ENCODE measurements around the gene AP2M1. TPM values are rescaled to one million over a fixed set of nuclear protein-coding genes. Genes with fewer than 3 reads are reported as not detected.

AP2M1 gene
- polyA plus RNA-seq, 1 of the 3 experiments (the other 2 are of a cell fraction) = 759 TPM

GRCh38 chr3:184154885-184155643, 19.6 kb upstream of the AP2M1 start, which contains the start of gene DVL3 (continued):
- TF ChIP-seq, protein P1, sequence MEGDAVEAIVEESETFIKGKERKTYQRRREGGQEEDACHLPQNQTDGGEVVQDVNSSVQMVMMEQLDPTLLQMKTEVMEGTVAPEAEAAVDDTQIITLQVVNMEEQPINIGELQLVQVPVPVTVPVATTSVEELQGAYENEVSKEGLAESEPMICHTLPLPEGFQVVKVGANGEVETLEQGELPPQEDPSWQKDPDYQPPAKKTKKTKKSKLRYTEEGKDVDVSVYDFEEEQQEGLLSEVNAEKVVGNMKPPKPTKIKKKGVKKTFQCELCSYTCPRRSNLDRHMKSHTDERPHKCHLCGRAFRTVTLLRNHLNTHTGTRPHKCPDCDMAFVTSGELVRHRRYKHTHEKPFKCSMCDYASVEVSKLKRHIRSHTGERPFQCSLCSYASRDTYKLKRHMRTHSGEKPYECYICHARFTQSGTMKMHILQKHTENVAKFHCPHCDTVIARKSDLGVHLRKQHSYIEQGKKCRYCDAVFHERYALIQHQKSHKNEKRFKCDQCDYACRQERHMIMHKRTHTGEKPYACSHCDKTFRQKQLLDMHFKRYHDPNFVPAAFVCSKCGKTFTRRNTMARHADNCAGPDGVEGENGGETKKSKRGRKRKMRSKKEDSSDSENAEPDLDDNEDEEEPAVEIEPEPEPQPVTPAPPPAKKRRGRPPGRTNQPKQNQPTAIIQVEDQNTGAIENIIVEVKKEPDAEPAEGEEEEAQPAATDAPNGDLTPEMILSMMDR (IDR thresholded peaks at IDR 0.05) = no peak
- no peak for TF ChIP-seq TEAD4 (IDR thresholded peaks at IDR 0.05; ENCODE audit: borderline replicate concordance, insufficient read depth)

DNA sequence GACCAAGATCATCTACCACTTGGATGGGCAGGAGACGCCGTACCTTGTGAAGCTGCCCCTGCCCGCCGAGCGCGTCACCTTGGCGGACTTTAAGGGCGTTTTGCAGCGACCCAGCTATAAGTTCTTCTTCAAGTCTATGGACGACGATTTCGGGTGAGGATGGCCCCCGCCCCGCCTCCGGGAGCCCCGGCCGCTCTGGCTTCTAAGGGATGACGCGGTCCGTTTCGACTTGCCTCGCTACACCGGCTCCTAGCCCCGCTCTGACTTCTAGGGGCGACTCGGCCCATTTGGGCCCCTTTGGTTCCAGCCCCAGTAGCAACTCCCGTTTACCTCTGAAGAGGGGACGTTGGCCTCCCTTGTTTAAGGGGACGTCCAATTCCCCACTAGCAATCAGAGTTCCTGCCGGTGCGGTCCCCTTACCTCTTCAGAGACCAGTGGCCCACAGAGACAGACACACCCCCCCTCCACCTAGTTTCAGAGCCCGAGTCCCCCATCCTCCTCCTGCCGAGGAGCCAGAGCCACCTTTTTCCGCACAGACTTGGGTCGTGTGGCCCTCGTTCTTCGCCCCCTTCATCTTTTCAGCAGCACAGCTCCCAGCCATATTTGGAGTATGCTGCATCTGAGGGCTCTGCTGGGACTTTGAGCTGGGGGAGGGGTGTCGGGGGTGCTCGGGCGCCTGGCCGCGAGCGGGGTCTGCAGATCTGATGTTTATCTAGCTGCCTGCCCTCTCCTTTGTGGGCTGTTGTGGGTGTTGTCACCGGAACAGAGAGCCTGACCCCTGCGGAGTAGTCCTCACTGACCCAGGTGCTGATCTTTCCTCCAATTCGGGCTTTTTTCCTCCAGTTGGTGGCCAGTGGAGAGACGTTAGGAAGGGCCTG, 18.8 kb upstream of the AP2M1 start:
- H3K36me3 ChIP-seq (replicated peaks in 1 of 2; ENCODE audit: control insufficient read depth in 1 of 2, insufficient read depth in 2 of 2, low read length in 1 of 2) = peaks cover 0 to 7% of the 10 kb centered on the region in 2 experiments
- peak overlapping the region; percentile 53; the same call in 1 of the 2 replicates for H2AFZ ChIP-seq (ENCODE audit: low read depth)
- H3K9me3 ChIP-seq = no peaks in the 10 kb centered on the region
- CTCF ChIA-PET = interaction anchor here (0.7 to 2.4 kb wide), 7 partner anchors 11 to 94 kb away, joined by 3 to 15 read pairs (median 4); partner anchors contain the start of genes AP2M1, EEF1AKMT4 and EIF2B5
- no peaks in the 10 kb centered on the region for H3K9me2 ChIP-seq
- H4K20me1 ChIP-seq (ENCODE audit: insufficient read depth) = peaks cover 40% of the 10 kb centered on the region
- WGBS (ENCODE audit: low lambda C conversion rate) = 3% methylated on average over 21 of the region's 47 CpGs
- POLR2A ChIA-PET = interaction anchor here (0.5 to 1.9 kb wide), 6 partner anchors 16 to 622 kb away, joined by 3 to 9 read pairs (median 4); partner anchors contain the start of genes ABCF3, AP2M1 and EIF2B5
- peaks cover 65% of the 10 kb centered on the region for H3K79me2 ChIP-seq (ENCODE audit: insufficient read depth)
- peak overlapping the region; percentile 82 to 90 for H3K27ac ChIP-seq (ENCODE audit: low read depth in 2 of 2, low read length in 1 of 2)
- H3K4me3 ChIP-seq (ENCODE audit: low read depth in 2 of 2, low read length in 1 of 2) = peak overlapping the region; percentile 80 to 95
- H3F3A ChIP-seq (replicated peaks; ENCODE audit: insufficient read depth) = peaks cover 20% of the 10 kb centered on the region
- TF ChIP-seq, protein P2, sequence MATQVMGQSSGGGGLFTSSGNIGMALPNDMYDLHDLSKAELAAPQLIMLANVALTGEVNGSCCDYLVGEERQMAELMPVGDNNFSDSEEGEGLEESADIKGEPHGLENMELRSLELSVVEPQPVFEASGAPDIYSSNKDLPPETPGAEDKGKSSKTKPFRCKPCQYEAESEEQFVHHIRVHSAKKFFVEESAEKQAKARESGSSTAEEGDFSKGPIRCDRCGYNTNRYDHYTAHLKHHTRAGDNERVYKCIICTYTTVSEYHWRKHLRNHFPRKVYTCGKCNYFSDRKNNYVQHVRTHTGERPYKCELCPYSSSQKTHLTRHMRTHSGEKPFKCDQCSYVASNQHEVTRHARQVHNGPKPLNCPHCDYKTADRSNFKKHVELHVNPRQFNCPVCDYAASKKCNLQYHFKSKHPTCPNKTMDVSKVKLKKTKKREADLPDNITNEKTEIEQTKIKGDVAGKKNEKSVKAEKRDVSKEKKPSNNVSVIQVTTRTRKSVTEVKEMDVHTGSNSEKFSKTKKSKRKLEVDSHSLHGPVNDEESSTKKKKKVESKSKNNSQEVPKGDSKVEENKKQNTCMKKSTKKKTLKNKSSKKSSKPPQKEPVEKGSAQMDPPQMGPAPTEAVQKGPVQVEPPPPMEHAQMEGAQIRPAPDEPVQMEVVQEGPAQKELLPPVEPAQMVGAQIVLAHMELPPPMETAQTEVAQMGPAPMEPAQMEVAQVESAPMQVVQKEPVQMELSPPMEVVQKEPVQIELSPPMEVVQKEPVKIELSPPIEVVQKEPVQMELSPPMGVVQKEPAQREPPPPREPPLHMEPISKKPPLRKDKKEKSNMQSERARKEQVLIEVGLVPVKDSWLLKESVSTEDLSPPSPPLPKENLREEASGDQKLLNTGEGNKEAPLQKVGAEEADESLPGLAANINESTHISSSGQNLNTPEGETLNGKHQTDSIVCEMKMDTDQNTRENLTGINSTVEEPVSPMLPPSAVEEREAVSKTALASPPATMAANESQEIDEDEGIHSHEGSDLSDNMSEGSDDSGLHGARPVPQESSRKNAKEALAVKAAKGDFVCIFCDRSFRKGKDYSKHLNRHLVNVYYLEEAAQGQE (IDR thresholded peaks at IDR 0.05; ENCODE audit: low read depth, low read length) = peak; percentile 33; the same call in 1 of the 2 replicates
- TF ChIP-seq GATA2 (CRISPR knock-in tag; IDR thresholded peaks at IDR 0.05) = peak; percentile 56
- no peak for TF ChIP-seq JUND (IDR thresholded peaks at IDR 0.05)
- no peaks in the 10 kb centered on the region for H3K27me3 ChIP-seq (ENCODE audit: insufficient read depth)
- H3K4me1 ChIP-seq (ENCODE audit: control insufficient read depth in 1 of 2, insufficient read depth in 2 of 2, low read depth in 1 of 2, low read length in 1 of 2) = peaks cover 16 to 17% of the 10 kb centered on the region in 2 experiments; a peak in 3 of 4 replicates
- peak overlapping the region; percentile 92 for H3K4me2 ChIP-seq
- peak; percentile 74 for DNase-seq
- H3K9ac ChIP-seq = peak overlapping the region; percentile 87

Data from SK-N-SH (cell line).